GM11168 (cell line): ENCODE results near the gene TP63.

ENCODE experiments used
- in situ Hi-C: fragments of 300-500 bp; cut with MboI; formaldehyde crosslinking; loops from one replicate; pipeline ENCODE4 v1.12.0; 2022; ENCODE audit warnings: low sequenced_read_pairs; ENCODE audit not compliant: unreplicated experiment

TP63 gene

GRCh38 chr3:189771842-189772450 lies 140.8 kb downstream of the TP63 start:
- in situ Hi-C loops: no loop called here

GRCh38 chr3:189772584-189772983 lies 141.4 kb downstream of the TP63 start:
- in situ Hi-C loops: no loop called here

GRCh38 chr3:189773056-189773455 lies 141.9 kb downstream of the TP63 start:
- in situ Hi-C loops: no loop called here

GRCh38 chr3:189776149-189776824 lies 145.1 kb downstream of the TP63 start:
- in situ Hi-C loops: no loop called here

GRCh38 chr3:189778340-189778950 lies 147.3 kb downstream of the TP63 start:
- in situ Hi-C loops: no loop called here

GRCh38 chr3:189779166-189779565 lies 148.0 kb downstream of the TP63 start:
- in situ Hi-C loops: no loop called here

GRCh38 chr3:189780546-189781270 lies 149.5 kb downstream of the TP63 start:
- in situ Hi-C loops: no loop called here

GRCh38 chr3:189781415-189781814 lies 150.2 kb downstream of the TP63 start:
- in situ Hi-C loops: no loop called here

GRCh38 chr3:189786479-189787064 lies 155.4 kb downstream of the TP63 start:
- in situ Hi-C loops: no loop called here

- in situ Hi-C loops: no loop called here
Observed at GRCh38 chr3:189787191-189787590, 156.0 kb downstream of the TP63 start.

GRCh38 chr3:189787632-189788031 lies 156.4 kb downstream of the TP63 start:
- in situ Hi-C loops: no loop called here

- in situ Hi-C loops: no loop called here
Observed at GRCh38 chr3:189789432-189789831, 158.2 kb downstream of the TP63 start.

GRCh38 chr3:189790658-189791057 lies 159.5 kb downstream of the TP63 start:
- in situ Hi-C loops: no loop called here

GRCh38 chr3:189792046-189792929 lies 161.1 kb downstream of the TP63 start:
- in situ Hi-C loops: no loop called here

- in situ Hi-C loops: no loop called here
Observed at GRCh38 chr3:189794518-189794917, 163.3 kb downstream of the TP63 start.

GRCh38 chr3:189797103-189797750 lies 166.0 kb downstream of the TP63 start:
- in situ Hi-C loops: no loop called here

- in situ Hi-C loops: no loop called here
Observed at GRCh38 chr3:189799366-189799765, 168.2 kb downstream of the TP63 start.

- in situ Hi-C loops: no loop called here
Observed at GRCh38 chr3:189800436-189800835, 169.2 kb downstream of the TP63 start.

GRCh38 chr3:189803254-189803653 lies 172.1 kb downstream of the TP63 start:
- in situ Hi-C loops: no loop called here
